WI38 (cell line): Measurements from ENCODE around the gene ZCCHC2.

ENCODE experiments used
- H3K4me3 ChIP-seq: 2 replicates; pipeline ENCODE4 v1.5.1; 2011; ENCODE audit warnings: low read depth, mild to moderate bottlenecking, control low read depth, low read length
- CTCF ChIP-seq: IDR thresholded peaks from 2 replicates; pipeline ENCODE4 v1.5.1; 2012; ENCODE audit warnings: low read depth, mild to moderate bottlenecking, control low read depth, low read length

Gene ZCCHC2

DNA sequence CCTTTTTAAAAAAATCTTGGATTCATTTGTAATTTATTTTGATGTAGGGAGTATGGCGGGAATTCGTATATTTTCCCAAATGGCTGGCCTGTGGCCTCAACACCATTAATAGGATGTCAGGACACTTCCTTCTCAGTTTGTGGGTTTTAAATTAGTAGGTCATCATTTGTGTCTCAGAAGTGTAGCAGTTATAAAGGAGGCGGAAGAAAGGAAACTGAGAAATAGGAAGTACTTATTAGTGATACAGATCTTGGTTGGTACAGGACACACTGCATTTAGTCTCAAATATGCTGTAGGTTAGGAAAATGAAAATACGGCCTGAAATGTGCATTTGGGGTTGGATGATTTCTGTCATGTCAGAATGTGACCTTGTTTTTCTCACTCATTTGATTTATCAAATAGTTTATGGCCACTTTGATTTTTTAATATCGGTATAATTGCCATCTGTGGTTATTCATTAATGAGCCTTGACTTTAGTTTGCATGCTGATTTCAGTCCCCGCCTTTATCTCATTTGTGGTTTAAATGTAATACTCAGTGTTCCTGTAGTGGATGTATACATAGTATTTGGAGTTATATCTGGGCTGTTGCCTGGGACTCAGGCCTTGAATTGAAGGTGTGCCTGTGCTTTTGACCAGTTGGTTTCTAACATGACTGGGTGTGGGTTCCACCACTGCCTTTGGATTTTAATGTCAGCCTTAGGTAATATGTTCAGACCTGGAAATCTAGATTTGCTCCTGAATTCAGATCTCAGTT lies 31.4 kb downstream of the ZCCHC2 start:
- no peak overlapping the region for H3K4me3 ChIP-seq
- TF ChIP-seq CTCF: no peak

GRCh38 chr18:62555135-62555534 lies 32.3 kb downstream of the ZCCHC2 start:
- TF ChIP-seq CTCF: no peak
- no peak overlapping the region for H3K4me3 ChIP-seq

DNA sequence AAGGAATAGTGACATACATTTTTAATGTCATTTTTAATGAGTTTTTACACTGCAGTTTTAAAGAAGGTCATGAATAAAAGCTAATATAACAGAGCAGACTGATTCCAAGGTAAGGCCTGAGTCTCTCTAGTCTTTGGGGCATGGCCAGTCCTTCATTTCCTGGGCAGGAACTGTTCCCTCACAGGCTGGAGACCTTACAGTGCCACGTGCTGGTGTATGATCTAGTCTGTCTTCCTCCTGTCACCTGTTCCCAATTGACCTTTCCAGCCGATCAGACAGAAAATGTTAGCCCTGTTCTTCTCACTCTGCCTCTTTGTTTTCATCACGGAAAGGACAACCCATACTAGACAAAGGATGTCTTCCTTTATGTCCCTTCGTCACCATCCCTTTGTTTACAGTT lies 33.6 kb downstream of the ZCCHC2 start:
- no peak overlapping the region for H3K4me3 ChIP-seq
- no peak for TF ChIP-seq CTCF

GRCh38 chr18:62558015-62558663 lies 35.3 kb downstream of the ZCCHC2 start:
- H3K4me3 ChIP-seq: no peak overlapping the region
- TF ChIP-seq CTCF: no peak

DNA sequence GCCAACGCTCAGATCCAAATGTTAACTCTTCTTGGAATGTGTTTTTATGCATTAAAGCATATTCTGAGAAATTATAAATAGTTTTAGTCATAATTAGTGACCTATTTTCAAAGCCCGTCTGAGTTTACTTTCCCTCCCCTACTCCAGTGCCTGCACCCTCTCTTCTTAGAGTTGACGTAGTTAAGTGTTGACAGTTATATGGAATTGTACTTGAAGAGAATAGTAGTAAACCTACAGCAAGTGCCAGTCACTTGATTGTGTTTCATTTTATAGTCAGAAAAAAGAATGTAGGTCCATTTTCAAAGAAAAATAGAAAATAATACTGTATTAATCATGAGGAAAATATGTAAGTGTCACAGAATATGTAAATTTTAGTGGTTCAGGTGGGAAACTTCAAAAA lies 41.2 kb downstream of the ZCCHC2 start:
- no peak overlapping the region for H3K4me3 ChIP-seq
- TF ChIP-seq CTCF: no peak

DNA sequence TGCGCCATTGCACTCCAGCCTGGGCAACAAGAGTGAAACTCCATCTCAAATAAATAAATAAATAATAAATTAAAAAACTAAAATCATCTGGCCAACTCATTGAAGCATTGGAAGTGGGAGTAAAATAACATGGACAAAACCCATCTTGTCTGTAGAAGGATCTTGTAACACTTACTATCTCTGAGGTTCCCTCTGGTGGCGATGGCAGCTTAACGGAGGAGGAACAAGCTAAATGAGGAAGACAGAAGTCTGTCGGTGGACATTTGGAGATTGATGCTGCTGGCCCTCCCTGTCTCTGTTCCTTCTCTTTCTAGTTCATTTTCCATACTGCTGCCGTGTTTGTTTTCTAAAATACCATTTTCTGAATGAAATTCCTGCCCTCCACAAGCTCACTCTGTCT lies 43.4 kb downstream of the ZCCHC2 start:
- H3K4me3 ChIP-seq: no peak overlapping the region
- TF ChIP-seq CTCF: no peak

- H3K4me3 ChIP-seq: no peak overlapping the region
- no peak for TF ChIP-seq CTCF
Observed at GRCh38 chr18:62566818-62567217, 44.0 kb downstream of the ZCCHC2 start.
